Right lobe of liver (tissue), 4 donors: ENCODE measurements around the gene KBTBD13.
"Not testable (repeated sequence)": the region's sequence is repeated elsewhere in the genome, so short reads cannot be mapped to it uniquely, and the experiment has no call there.

Source experiments
- CTCF ChIP-seq, 4 donors: fragments of 200-600 bp in 3 of 4; fragments of 450-650 bp in 1 of 4; IDR thresholded peaks; one replicate each; pipeline versions ENCODE4 v1.5.1 to v1.8.0; 2016 to 2022; ENCODE audit warnings: antibody characterized with exemption in 4 of 4, mild to moderate bottlenecking in 2 of 4
- POLR2A ChIP-seq: fragments of 450-650 bp; IDR thresholded peaks from one replicate; pipeline ENCODE4 v1.6.1; 2017; ENCODE audit warnings: antibody characterized with exemption, mild to moderate bottlenecking
- donor health status: DM: no; HTN: no; CAD: no.
- donor health status: DM: no; HTN: no; CAD: no.
- donor health status: DM: no; HTN: yes; CAD: no.

- not testable (repeated sequence) for TF ChIP-seq CTCF (IDR thresholded peaks at IDR 0.05); POLR2A
Observed at GRCh38 chr15:65099801-65100200, 23.3 kb downstream of the KBTBD13 start.
